ENCODE data around the gene FASTKD1. TPM values are rescaled to one million over a fixed set of nuclear protein-coding genes. Genes with fewer than 3 reads are reported as not detected.
A peak's percentile ranks its signal among the peaks of the same experiment; 100 is the strongest.

FASTKD1 gene, protein sequence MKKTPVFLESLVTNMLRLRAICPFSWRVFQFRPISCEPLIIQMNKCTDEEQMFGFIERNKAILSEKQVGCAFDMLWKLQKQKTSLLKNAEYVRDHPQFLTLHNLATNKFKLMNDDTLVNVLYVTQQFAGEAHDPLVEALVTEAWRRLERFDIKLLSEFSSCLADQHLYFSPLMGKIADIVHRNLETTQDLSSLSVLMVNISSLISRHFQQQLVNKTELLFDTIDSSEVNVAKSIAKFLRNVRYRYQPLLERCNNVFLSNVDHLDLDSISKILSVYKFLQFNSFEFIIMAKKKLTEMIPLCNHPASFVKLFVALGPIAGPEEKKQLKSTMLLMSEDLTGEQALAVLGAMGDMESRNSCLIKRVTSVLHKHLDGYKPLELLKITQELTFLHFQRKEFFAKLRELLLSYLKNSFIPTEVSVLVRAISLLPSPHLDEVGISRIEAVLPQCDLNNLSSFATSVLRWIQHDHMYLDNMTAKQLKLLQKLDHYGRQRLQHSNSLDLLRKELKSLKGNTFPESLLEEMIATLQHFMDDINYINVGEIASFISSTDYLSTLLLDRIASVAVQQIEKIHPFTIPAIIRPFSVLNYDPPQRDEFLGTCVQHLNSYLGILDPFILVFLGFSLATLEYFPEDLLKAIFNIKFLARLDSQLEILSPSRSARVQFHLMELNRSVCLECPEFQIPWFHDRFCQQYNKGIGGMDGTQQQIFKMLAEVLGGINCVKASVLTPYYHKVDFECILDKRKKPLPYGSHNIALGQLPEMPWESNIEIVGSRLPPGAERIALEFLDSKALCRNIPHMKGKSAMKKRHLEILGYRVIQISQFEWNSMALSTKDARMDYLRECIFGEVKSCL
- total RNA-seq = 100 to 1,000 TPM in 1 of 10 donors, 10 to 100 TPM in 9; 42.4 to 101 (median 88.5) TPM
- polyA plus RNA-seq = 100 to 1,000 TPM in 1 of 2 donors, 10 to 100 TPM in 1; 56.7 to 243 TPM
- long read RNA-seq, donor 1, transcript FASTKD1-204 (15 exons, 2,967 nt) = major isoform, 29 of 61 reads
- long read RNA-seq, donor 1, partial matches to known transcripts = 7 of 61 reads
- long read RNA-seq, donor 1, other reads (novel, unspliced or antisense) = 21 of 61 reads
- long read RNA-seq, donor 2, transcript FASTKD1-204 (15 exons, 2,967 nt) = major isoform, 27 of 76 reads
- long read RNA-seq, donor 2, partial matches to known transcripts = 14 of 76 reads
- long read RNA-seq, donor 2, other reads (novel, unspliced or antisense) = 34 of 76 reads
- long read RNA-seq, donor 3, transcript FASTKD1-205 (14 exons, 2,791 nt) = minor isoform, 6 of 177 reads
- long read RNA-seq, donor 3, transcript FASTKD1-204 (15 exons, 2,967 nt) = major isoform, 67 of 177 reads
- long read RNA-seq, donor 3, partial matches to known transcripts = 52 of 177 reads
- long read RNA-seq, donor 3, other reads (novel, unspliced or antisense) = 52 of 177 reads

DNA sequence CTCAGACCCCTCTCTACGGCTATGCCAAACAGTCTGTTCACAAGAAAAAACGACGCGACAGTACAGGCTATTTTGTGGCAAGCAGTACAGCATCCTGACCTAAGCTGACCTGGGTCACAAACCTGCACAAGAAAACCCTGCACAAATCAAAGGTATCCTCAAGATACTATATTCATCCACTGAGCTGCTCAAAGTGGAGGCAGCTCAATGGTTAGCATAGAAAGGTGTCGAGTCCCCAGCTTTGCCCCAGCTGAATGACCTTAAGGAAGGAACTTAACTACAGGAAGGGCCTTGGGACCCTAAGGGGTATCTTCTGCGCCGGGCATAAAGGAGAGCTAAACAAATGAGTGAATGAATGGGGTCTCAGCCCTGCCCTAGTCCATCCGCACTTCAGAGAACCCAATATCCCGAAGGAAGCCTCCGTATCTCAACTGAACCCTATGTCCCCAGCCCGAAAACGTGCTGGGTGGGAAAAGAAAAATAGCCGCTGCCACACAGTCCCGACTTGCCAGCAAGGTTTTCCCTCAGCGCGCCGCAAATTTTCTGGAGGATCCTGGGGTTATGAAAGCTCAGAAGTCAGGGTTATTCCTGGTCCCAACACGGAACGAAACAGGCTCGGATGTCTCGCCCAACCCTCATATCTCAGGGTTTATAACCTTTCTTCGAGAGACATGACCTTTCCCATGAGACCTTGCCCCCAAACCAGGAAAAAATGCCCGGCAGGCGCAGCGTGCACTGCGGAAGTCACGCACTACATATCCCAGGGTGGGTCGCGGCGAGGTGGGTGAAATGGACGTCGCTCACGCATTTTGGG lies at the start of gene FASTKD1:
TSS of gene FASTKD1 (minus strand) at position 706 of the 814 bp plus-strand sequence. CDS start 1,836 bp downstream, outside the sequence.
- Histone ChIP-seq H3K27ac (peak within 1 kb of the TSS; percentile 41 to 92 (median 86)), H3K4me1 (peaks cover 0 to 34% (median 25%) of the 10 kb centered on the region in 9 donors), H3K4me3 (peak within 1 kb of the TSS; percentile 62 to 89 (median 74)), H3K27me3 (no peaks in the 10 kb centered on the region), H3K9me3 (no peaks in the 10 kb centered on the region), H3K36me3 (peaks cover 0 to 18% (median 0%) of the 10 kb centered on the region in 9 donors)
- DNase-seq (peak; percentile 90 to 93), ATAC-seq (peak; percentile 97 to 100 (median 99))
- TF ChIP-seq, protein P1, sequence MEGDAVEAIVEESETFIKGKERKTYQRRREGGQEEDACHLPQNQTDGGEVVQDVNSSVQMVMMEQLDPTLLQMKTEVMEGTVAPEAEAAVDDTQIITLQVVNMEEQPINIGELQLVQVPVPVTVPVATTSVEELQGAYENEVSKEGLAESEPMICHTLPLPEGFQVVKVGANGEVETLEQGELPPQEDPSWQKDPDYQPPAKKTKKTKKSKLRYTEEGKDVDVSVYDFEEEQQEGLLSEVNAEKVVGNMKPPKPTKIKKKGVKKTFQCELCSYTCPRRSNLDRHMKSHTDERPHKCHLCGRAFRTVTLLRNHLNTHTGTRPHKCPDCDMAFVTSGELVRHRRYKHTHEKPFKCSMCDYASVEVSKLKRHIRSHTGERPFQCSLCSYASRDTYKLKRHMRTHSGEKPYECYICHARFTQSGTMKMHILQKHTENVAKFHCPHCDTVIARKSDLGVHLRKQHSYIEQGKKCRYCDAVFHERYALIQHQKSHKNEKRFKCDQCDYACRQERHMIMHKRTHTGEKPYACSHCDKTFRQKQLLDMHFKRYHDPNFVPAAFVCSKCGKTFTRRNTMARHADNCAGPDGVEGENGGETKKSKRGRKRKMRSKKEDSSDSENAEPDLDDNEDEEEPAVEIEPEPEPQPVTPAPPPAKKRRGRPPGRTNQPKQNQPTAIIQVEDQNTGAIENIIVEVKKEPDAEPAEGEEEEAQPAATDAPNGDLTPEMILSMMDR (IDR thresholded peaks at IDR 0.05) = no peak
- 0% methylated on average over 33 of the region's 33 CpGs for WGBS, 2 donors
- intact Hi-C loops (cut with DNase I) = loop anchor here in 1 of 10 donors (10.0 kb wide), 1 partner anchor 161 kb away; the partner anchor contains the start of gene KLHL23

DNA sequence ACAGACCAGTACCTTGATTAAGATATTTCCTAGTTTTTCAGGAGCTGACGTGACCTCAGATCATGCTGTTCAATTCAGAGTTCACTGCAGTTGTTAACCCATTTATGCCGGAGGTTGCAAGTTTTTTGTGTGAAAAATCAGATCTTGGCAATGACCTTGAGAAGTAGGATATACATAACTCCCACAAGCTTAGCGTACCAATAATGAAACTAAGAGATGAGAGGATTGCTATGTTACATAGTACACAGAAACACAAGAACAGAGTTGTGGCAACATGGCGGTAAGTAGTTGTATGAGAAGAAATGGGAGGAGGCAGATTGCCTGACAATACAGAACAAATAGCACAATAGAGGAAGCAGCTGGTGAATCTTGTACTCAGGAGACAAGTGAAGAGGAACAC lies 49.6 kb upstream of the FASTKD1 start:
- Histone ChIP-seq H3K36me3 (peaks cover 0 to 97% (median 11%) of the 10 kb centered on the region in 9 donors), H3K27ac (no peak overlapping the region), H3K27me3 (no peaks in the 10 kb centered on the region), H3K4me3 (no peak overlapping the region), H3K4me1 (no peaks in the 10 kb centered on the region), H3K9me3 (peaks cover 0 to 8% (median 0%) of the 10 kb centered on the region in 11 donors)
- DNase-seq (no peak), ATAC-seq (no peak)
- WGBS, 2 donors = 79 to 81% methylated on average over 4 of the region's 4 CpGs
- TF ChIP-seq, protein P1 (IDR thresholded peaks at IDR 0.05) = no peak
- intact Hi-C loops (cut with DNase I) = no loop called here

DNA sequence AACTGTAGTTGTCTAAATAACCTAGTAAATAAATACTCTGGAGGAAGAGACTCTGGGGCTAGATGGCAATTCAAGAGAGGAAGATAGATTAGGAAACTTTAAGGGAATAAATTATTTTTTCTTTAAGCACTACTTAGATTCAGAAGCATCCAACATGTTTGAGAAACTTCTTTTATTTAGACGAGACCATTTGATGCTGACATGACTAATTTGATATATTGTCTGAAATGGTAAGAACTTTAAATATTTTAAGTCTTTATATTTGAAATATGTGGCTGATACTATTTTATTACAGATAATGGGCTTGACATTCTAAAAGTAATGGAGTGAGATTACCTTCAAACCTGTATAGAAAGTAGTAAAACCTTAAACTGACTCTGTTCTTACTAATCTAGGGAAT lies 46.8 kb upstream of the FASTKD1 start:
- intact Hi-C loops (cut with DNase I) = no loop called here
- no peak for ATAC-seq
- Histone ChIP-seq H3K27me3 (no peaks in the 10 kb centered on the region), H3K4me3 (no peak overlapping the region), H3K36me3 (peaks cover 0 to 98% (median 20%) of the 10 kb centered on the region in 9 donors), H3K4me1 (no peaks in the 10 kb centered on the region), H3K9me3 (peaks cover 0 to 22% (median 0%) of the 10 kb centered on the region in 11 donors), H3K27ac (no peak overlapping the region)
- TF ChIP-seq, protein P1 (IDR thresholded peaks at IDR 0.05) = no peak
- 80 to 87% methylated on average over 1 of the region's 1 CpG for WGBS, 2 donors
- no peak for DNase-seq
